Spleen (tissue), 11 donors: ENCODE data around the gene IL6R. TPM values are rescaled to one million over a fixed set of nuclear protein-coding genes. Genes with fewer than 3 reads are reported as not detected.

Experiments
- DNase-seq: peaks from one replicate; pipeline ENCODE4 v3.0.0-alpha.2; 2020
- H3K27ac ChIP-seq, 8 donors: fragments of 200-600 bp; sonication (generic) in 7 of 8; 1 replicate in 4 of 8; 2 replicates in 4 of 8; pipeline versions ENCODE4 v1.5.0 to v1.8.0; 2016 to 2021; ENCODE audit warnings: inconsistent platforms in 4 of 8, mild to moderate bottlenecking in 4 of 8, moderate library complexity in 1 of 8
- H3K27me3 ChIP-seq, 7 donors: fragments of 200-600 bp; sonication (generic) in 6 of 7; replicated peaks in 1 of 7; 1 replicate in 4 of 7; 2 replicates in 3 of 7; pipeline versions ENCODE4 v1.5.0 to v1.8.0; 2016 to 2021; ENCODE audit warnings: inconsistent platforms in 3 of 7, mild to moderate bottlenecking in 1 of 7
- H3K36me3 ChIP-seq, 6 donors: fragments of 200-600 bp; sonication (generic) in 5 of 6; 1 replicate in 4 of 6; 2 replicates in 2 of 6; pipeline versions ENCODE4 v1.5.0 to v1.8.0; 2016 to 2021; ENCODE audit warnings: inconsistent platforms in 2 of 6
- H3K4me1 ChIP-seq, 6 donors: fragments of 200-600 bp; sonication (generic) in 5 of 6; 1 replicate in 3 of 6; 2 replicates in 3 of 6; pipeline versions ENCODE4 v1.5.0 to v1.8.0; 2016 to 2021; ENCODE audit warnings: inconsistent platforms in 3 of 6
- H3K4me3 ChIP-seq, 8 donors: fragments of 200-600 bp; sonication (generic) in 7 of 8; 1 replicate in 4 of 8; 2 replicates in 4 of 8; pipeline versions ENCODE4 v1.5.0 to v1.8.0; 2016 to 2021; ENCODE audit warnings: inconsistent platforms in 4 of 8, mild to moderate bottlenecking in 4 of 8, moderate library complexity in 2 of 8
- H3K9me3 ChIP-seq, 8 donors: fragments of 200-600 bp; sonication (generic) in 7 of 8; 1 replicate in 4 of 8; 2 replicates in 4 of 8; pipeline versions ENCODE4 v1.5.0 to v1.8.0; 2016 to 2021; ENCODE audit warnings: inconsistent platforms in 4 of 8
- POLR2A ChIP-seq, 3 donors: fragments of 450-650 bp; IDR thresholded peaks; one replicate each; pipeline ENCODE4 v1.5.1; 2017; ENCODE audit warnings: antibody characterized with exemption in 3 of 3, mild to moderate bottlenecking in 1 of 3
- POLR2AphosphoS5 ChIP-seq, 3 donors: sonication (generic); formaldehyde crosslinking; IDR thresholded peaks; one replicate each; pipeline ENCODE4 v1.5.1; 2017; ENCODE audit warnings: antibody characterized with exemption in 3 of 3
- WGBS, 5 donors: extraction: QIAGEN DNeasy Blood & Tissue Kit in 3 of 5; methylation state at CpG; one replicate each; pipeline versions ENCODE4 v1.1.5 to v1.1.7; 2013 to 2018; 5-methylcytosine and 5-hydroxymethylcytosine counted together
- intact Hi-C: fragments of 100-400 bp; cut with DNase I; formaldehyde crosslinking; loops from one replicate; pipeline ENCODE4 v1.15.0; 2023; ENCODE audit warnings: low total_unique reads
- polyA plus RNA-seq, 3 donors: library from polyadenylated mRNA; stranded (reverse); fragments of 200-250 nt; gene quantifications; one replicate each; pipeline ENCODE4 v1.2.1, GENCODE V29; 2013
- total RNA-seq, 7 donors: library from RNA; depleted of rRNA in 3 of 7; stranded (reverse); fragments of >200 nt in 3 of 7; fragmentation: NEBNext Ultra II Directional in 4 of 7; extraction: Animal tissue kit (Norgen Biotek cat#: 25700) in 4 of 7; gene quantifications; one replicate each; pipeline versions ENCODE4 v1.1.0 to v1.2.1, GENCODE V29; 2016 to 2021
- TF ChIP-seq, protein P1 (sequence below), 11 experiments: fragments of 200-600 bp in 7 of 11; fragments of 450-650 bp in 4 of 11; sonication (generic) in 4 of 11; IDR thresholded peaks in 8 of 11; conservative IDR thresholded peaks in 3 of 11; 1 replicate in 7 of 11; 2 replicates in 4 of 11; pipeline versions ENCODE4 v1.4.0 to v1.8.0; 2016 to 2021; ENCODE audit warnings: antibody characterized with exemption in 11 of 11, inconsistent platforms in 4 of 11, mild to moderate bottlenecking in 1 of 11
- donor health status: healthy with polysubstance abuse.
- donor health status: DM: no; HTN: no; CAD: no; lungs with moderate emphysema.
- donor health status: DM: no; HTN: no; CAD: no.
- donor health status: Bipolar disorder and iron deficiency.
- donor health status: healthy.
- donor health status: DM: no; HTN: no; CAD: no.
- donor health status: DM: yes; HTN: yes; CAD: no.

IL6R gene
- total and polyA plus RNA-seq, 10 donors, result 2.8 to 74.5 (median 47.8) TPM

DNA sequence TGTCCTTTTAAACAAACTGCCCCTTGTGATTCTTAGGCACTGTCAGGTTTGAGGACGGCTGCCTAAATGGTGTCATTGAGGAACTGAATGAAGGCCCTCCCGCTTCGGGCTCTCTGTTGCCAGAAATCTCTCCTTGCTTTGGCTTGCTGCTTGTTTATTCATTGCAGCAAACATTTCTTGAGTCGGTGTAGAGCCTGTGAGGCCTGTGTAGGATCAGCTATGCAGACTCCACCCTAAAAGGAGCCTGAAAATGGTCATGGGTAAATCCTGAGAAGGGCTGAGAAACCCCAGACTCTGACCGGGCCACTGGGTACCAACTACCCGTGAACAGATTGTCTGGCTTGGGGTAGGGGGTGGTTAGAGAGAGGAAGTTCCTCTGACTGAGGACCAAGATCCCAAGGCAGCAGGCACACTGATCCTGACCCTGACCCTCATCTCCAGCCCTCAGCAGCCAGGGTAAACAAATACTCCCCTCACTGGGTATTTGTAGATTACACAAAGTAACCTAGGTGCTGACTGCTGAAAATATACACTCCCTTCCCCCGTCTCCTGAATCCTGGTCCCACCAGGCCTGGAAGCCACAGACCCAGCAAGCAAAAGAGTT, 3.1 kb downstream of the IL6R start:
- peak overlapping the region in 5 of 8 donors; percentile 54 to 77 (median 68) for H3K4me3 ChIP-seq
- intact Hi-C loops, result no loop called here
- no peaks in the 10 kb centered on the region for H3K9me3 ChIP-seq
- peaks cover 41 to 100% (median 91%) of the 10 kb centered on the region in 6 donors for H3K4me1 ChIP-seq
- H3K27ac ChIP-seq, result peak overlapping the region; percentile 82 to 99 (median 94)
- no peaks in the 10 kb centered on the region for H3K36me3 ChIP-seq
- TF ChIP-seq, protein P1, sequence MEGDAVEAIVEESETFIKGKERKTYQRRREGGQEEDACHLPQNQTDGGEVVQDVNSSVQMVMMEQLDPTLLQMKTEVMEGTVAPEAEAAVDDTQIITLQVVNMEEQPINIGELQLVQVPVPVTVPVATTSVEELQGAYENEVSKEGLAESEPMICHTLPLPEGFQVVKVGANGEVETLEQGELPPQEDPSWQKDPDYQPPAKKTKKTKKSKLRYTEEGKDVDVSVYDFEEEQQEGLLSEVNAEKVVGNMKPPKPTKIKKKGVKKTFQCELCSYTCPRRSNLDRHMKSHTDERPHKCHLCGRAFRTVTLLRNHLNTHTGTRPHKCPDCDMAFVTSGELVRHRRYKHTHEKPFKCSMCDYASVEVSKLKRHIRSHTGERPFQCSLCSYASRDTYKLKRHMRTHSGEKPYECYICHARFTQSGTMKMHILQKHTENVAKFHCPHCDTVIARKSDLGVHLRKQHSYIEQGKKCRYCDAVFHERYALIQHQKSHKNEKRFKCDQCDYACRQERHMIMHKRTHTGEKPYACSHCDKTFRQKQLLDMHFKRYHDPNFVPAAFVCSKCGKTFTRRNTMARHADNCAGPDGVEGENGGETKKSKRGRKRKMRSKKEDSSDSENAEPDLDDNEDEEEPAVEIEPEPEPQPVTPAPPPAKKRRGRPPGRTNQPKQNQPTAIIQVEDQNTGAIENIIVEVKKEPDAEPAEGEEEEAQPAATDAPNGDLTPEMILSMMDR (IDR thresholded peaks at IDR 0.05 in 8 of 11, conservative IDR thresholded peaks at IDR 0.05 in 3 of 11), result no peak
- no peak for TF ChIP-seq POLR2A (IDR thresholded peaks at IDR 0.05)
- no peak for TF ChIP-seq POLR2AphosphoS5 (IDR thresholded peaks at IDR 0.05)
- peaks cover 0 to 9% (median 0%) of the 10 kb centered on the region in 7 donors for H3K27me3 ChIP-seq
- DNase-seq, result no peak
- 35 to 58% (median 52%) methylated on average over 6 to 7 of the region's 7 CpGs for WGBS, 5 donors

DNA sequence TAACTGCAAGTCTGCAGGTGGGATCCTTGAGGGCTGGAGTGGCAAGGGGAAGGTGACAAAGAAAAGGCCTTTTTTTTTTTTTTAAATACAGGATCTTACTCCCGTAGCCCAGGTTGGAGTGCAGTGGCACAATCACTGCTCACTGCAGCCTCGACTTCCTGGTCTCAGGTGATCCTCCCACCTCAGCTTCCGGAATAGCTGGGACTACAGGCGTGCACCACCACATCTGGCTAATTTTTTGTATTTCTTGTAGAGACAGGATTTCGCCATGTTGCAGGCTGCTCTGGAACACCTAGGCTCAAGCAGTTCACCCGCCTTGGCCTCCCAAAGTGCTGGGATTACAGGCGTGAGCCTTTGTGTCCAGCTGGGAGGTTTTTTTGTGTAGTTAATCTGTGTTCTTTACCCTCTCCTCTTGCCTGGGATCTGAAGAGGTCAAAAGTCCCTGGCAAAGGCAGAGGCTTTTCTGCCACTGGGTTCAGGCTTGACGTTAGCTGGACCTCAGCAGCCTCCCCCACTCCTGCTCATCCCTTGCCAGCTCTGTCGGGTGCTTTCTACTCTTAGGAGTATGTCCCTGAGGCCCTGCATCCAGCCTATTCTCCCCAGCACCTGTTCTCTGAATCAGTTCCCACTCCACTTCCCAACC, 5.2 kb downstream of the IL6R start:
- Histone ChIP-seq H3K27ac (peak overlapping the region in 4 of 8 donors; percentile 24 to 94 (median 60)), H3K9me3 (no peaks in the 10 kb centered on the region), H3K36me3 (peaks cover 0 to 4% (median 0%) of the 10 kb centered on the region in 6 donors), H3K27me3 (peaks cover 0 to 8% (median 0%) of the 10 kb centered on the region in 7 donors), H3K4me3 (peak overlapping the region in 1 of 8 donors; percentile 2), H3K4me1 (peaks cover 31 to 99% (median 78%) of the 10 kb centered on the region in 6 donors)
- WGBS, 5 donors, result 73 to 84% (median 75%) methylated on average over 9 of the region's 9 CpGs
- intact Hi-C loops, result no loop called here
- no peak for DNase-seq
- TF ChIP-seq, protein P1 (IDR thresholded peaks at IDR 0.05 in 8 of 11, conservative IDR thresholded peaks at IDR 0.05 in 3 of 11), result no peak
- no peak for TF ChIP-seq POLR2A (IDR thresholded peaks at IDR 0.05)
- TF ChIP-seq POLR2AphosphoS5 (IDR thresholded peaks at IDR 0.05), result no peak

DNA sequence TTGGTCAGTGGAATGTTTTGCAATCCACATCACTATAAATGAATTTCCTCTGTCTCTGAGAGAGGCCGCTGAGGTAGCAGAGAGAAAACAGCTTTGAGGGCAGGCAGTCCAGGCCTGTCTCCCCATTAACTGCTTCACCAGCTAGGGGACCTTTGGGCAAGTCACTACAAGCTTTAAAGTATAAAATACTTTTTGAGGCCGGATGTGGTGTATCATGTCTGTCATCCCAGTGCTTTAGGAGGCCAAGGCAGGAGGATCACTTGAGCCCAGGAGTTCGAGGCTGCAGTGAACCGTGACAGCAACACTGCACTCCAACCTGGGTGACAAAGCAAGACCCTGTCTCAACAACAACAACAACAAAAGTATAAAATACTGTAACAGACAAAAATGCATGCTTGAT, 6.4 kb downstream of the IL6R start:
- TF ChIP-seq POLR2AphosphoS5 (IDR thresholded peaks at IDR 0.05), result no peak
- TF ChIP-seq, protein P1 (IDR thresholded peaks at IDR 0.05 in 8 of 11, conservative IDR thresholded peaks at IDR 0.05 in 3 of 11), result no peak
- no peak for TF ChIP-seq POLR2A (IDR thresholded peaks at IDR 0.05)
- peaks cover 24 to 99% (median 70%) of the 10 kb centered on the region in 6 donors for H3K4me1 ChIP-seq
- H3K4me3 ChIP-seq, result no peak overlapping the region
- DNase-seq, result no peak
- H3K36me3 ChIP-seq, result peaks cover 0 to 4% (median 0%) of the 10 kb centered on the region in 6 donors
- intact Hi-C loops, result no loop called here
- H3K27me3 ChIP-seq, result no peaks in the 10 kb centered on the region
- peak overlapping the region in 3 of 8 donors; percentile 26 to 59 (median 39) for H3K27ac ChIP-seq
- no peaks in the 10 kb centered on the region for H3K9me3 ChIP-seq
- 81 to 92% (median 86%) methylated on average over 4 of the region's 4 CpGs for WGBS, 5 donors

DNA sequence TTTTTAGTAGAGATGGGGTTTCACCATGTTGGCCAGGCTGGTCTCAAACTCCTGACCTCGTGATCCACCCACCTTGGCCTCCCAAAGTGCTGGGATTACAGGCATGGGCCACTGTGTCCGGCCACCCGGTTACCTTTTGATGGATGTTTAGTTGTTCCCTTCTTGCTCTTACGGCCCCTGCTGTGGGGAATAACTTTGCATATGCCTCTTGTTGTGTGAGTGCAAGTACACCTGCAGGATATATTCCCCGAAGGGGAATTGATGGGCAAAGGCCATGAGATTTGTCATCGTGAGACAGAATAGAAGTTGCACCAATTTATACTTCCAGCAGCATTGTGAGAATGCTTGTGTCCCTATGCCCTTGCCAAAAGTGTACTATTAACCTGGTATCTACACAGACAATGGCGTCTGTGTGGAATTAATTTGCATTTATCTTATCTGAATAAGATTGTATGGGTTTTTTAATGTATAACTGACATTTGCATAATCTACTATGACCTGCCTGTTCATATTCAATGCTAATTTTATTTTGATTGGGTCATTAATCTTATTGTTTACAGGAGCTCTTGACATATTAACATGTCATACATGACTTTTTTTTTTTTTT, 8.1 kb downstream of the IL6R start:
- Histone ChIP-seq H3K27me3 (no peaks in the 10 kb centered on the region), H3K27ac (peak overlapping the region in 3 of 8 donors; percentile 17 to 28 (median 21)), H3K4me3 (no peak overlapping the region), H3K9me3 (no peaks in the 10 kb centered on the region), H3K4me1 (peaks cover 12 to 99% (median 62%) of the 10 kb centered on the region in 6 donors), H3K36me3 (peaks cover 0 to 9% (median 0%) of the 10 kb centered on the region in 6 donors)
- intact Hi-C loops, result no loop called here
- WGBS, 5 donors, result 62 to 77% (median 73%) methylated on average over 7 of the region's 7 CpGs
- DNase-seq, result no peak
- TF ChIP-seq POLR2AphosphoS5 (IDR thresholded peaks at IDR 0.05), result no peak
- TF ChIP-seq, protein P1 (IDR thresholded peaks at IDR 0.05 in 8 of 11, conservative IDR thresholded peaks at IDR 0.05 in 3 of 11), result no peak
- TF ChIP-seq POLR2A (IDR thresholded peaks at IDR 0.05), result no peak
